BJ (cell line): Measurements from ENCODE around the gene TSACC. TPM values are rescaled to one million over a fixed set of nuclear protein-coding genes. Genes with fewer than 3 reads are reported as not detected.
"Not testable (repeated sequence)": the region's sequence is repeated elsewhere in the genome, so short reads cannot be mapped to it uniquely, and the experiment has no call there.

Source experiments
- CTCF ChIA-PET: fragments of 350-600 bp; formaldehyde crosslinking; extraction: SDS; loops from one replicate; lab custom pipeline; 2021; ENCODE audit warnings: antibody characterized with exemption, inconsistent platforms; lab: Yijun Ruan, JAX
- POLR2A ChIA-PET: fragments of 300-600 bp; sonication (Branson Sonifier 250); formaldehyde crosslinking; extraction: SDS; loops from one replicate; lab custom pipeline; 2021; ENCODE audit warnings: antibody characterized with exemption; lab: Charles Lee
- DNase-seq: peaks from one replicate; pipeline ENCODE4 v3.0.0-alpha.2; 2011; ENCODE audit warnings: low read depth
- H3K27me3 ChIP-seq: 2 replicates; pipeline ENCODE4 v1.6.0; 2011; ENCODE audit warnings: low read length; ENCODE audit not compliant: control insufficient read depth, insufficient read depth
- H3K36me3 ChIP-seq: 2 replicates; pipeline ENCODE4 v1.5.1; 2011; ENCODE audit warnings: low read length; ENCODE audit not compliant: control insufficient read depth, insufficient read depth
- H3K4me3 ChIP-seq: 2 replicates; pipeline ENCODE4 v1.5.1; 2011; ENCODE audit warnings: low read depth, mild to moderate bottlenecking, control low read depth, low read length
- CTCF ChIP-seq: IDR thresholded peaks from 2 replicates; pipeline ENCODE4 v1.5.1; 2011; ENCODE audit warnings: low read depth, mild to moderate bottlenecking, control low read depth, inconsistent platforms, low read length, moderate library complexity; ENCODE audit not compliant: insufficient read depth
- polyA plus RNA-seq: library from polyadenylated mRNA; depleted of rRNA; stranded (reverse); fragments of >200 nt; gene quantifications from 2 replicates; pipeline ENCODE4 v1.2.3, GENCODE V29; 2011

The TSACC gene
- polyA plus RNA-seq, 1 experiment = 0.52 TPM

- no peaks in the 10 kb centered on the region for H3K27me3 ChIP-seq
- H3K4me3 ChIP-seq = no peak overlapping the region
- peaks cover 3% of the 10 kb centered on the region for H3K36me3 ChIP-seq
- DNase-seq = no peak
- ChIA-PET POLR2A (no interaction called here), CTCF (interaction anchor here (0.7 to 3.3 kb wide), 5 partner anchors 9 to 23 kb away, joined by 3 to 13 read pairs (median 3); no protein-coding TSS in a partner anchor)
- TF ChIP-seq CTCF = 0 out of 2 replicates have a peak, but pooled peaks have one; percentile 15
Observed at GRCh38 chr1:156336242-156336641, 2.1 kb upstream of the TSACC start.

DNA sequence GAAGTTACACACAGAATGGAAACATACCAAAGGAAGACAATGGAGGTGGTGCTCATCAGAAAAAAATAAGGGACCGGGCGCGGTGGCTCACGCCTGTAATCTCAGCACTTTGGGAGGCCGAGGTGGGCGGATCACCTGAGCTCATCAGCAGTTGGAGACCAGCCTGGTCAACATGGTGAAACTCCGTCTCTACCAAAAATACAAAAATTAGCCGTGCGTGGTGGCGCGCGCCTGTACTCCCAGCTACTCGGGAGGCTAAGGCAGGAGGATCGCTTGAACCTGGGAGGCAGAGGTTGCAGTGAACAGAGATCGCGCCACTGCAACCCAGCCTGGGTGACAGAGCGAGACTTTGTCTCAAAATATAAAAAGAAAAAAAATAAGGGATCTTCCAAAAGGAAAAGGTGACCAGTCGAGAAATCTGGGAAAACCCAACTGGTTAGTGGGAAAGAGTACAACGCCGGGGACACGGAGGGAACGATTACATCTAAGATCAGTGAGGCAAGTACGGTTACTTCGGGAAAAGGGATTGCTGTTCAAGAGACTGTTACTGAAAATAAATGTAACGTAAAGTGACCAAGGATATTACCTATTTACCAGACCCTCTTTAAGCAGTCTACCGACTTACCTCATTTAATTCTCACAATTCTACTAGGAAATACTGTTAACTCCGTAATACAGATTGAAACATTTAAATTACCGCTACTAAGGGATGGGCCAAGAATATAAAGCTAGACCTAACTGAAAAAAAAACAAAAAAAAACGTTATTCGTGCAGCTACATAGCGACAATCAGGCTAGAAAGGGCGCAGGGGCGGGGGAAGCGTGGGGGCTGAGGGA is 1.1 kb upstream of the TSACC start:
- TF ChIP-seq CTCF = no peak
- CTCF ChIA-PET = interaction anchor here (0.9 to 1.4 kb wide), 4 partner anchors 9 to 21 kb away, joined by 3 to 4 read pairs (median 4); no protein-coding TSS in a partner anchor

DNA sequence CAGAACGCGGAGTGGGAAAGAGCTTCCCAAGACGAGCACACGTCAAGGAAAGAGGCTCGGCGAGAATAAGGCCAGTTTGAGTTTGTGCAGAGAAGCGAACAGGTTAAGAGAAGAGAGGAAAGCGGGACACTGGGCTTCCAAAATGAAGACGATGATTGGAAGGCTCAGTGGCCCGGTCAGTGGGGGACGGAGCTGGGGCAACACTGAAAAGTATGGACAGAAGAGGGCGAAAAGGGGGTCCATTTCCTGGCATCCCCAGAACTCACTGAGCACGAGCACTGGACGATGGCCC is 492 bp upstream of the TSACC start:
- no peak for DNase-seq
- CTCF ChIA-PET = interaction anchor here (0.9 to 1.4 kb wide), 2 partner anchors 14 to 21 kb away, joined by 4 read pairs; no protein-coding TSS in a partner anchor
- POLR2A ChIA-PET = no interaction called here
- H3K27me3 ChIP-seq = no peaks in the 10 kb centered on the region
- peak; percentile 26; the same call in 1 of the 2 replicates for TF ChIP-seq CTCF
- H3K36me3 ChIP-seq = peaks cover 3% of the 10 kb centered on the region
- H3K4me3 ChIP-seq = peak overlapping the region; percentile 91

More for the DNA sequence above, 1.1 kb upstream of the TSACC start:
- POLR2A ChIA-PET = no interaction called here
- DNase-seq = no peak
- Histone ChIP-seq H3K36me3 (peaks cover 3% of the 10 kb centered on the region), H3K27me3 (no peaks in the 10 kb centered on the region), H3K4me3 (peak overlapping the region; percentile 91)

- Histone ChIP-seq H3K36me3 (no peaks in the 10 kb centered on the region), H3K4me3 (no peak overlapping the region), H3K27me3 (no peaks in the 10 kb centered on the region; the same call in 1 of the 2 replicates)
- CTCF ChIA-PET = interaction anchor here (0.6 to 1.5 kb wide), 5 partner anchors 10 to 247 kb away, joined by 3 to 7 read pairs (median 4); no protein-coding TSS in a partner anchor
- no peak for TF ChIP-seq CTCF
- peak; percentile 9 for DNase-seq
- POLR2A ChIA-PET = no interaction called here
Observed at GRCh38 chr1:156342166-156342955, 4.0 kb downstream of the TSACC start.

DNA sequence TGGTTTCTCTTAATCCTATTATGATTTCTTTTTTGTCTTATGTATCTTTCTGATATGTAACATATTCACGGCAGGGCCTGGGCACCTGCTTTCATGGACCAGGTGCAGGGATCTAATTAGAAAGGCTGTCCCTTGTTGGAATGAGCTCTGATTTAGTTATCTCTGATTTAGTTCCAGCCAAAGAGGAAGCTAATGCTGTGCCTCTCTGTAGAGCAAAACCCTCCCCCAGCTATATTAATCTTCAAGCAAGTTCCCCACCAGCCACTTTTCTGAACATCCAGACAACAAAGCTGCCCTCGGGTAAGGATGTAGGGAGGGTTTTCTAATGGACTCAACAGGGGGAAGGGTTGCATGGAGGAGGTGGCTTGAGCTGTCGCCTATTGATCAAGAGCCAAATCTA is 6.1 kb downstream of the TSACC start:
- POLR2A ChIA-PET = no interaction called here
- no peak overlapping the region for H3K4me3 ChIP-seq
- no peak for DNase-seq

GRCh38 chr1:156346035-156346434 is 7.7 kb downstream of the TSACC start:
- POLR2A ChIA-PET, H3K36me3 ChIP-seq, H3K4me3 ChIP-seq, DNase-seq, H3K27me3 ChIP-seq: not testable (repeated sequence)
- CTCF ChIA-PET = interaction anchor here (0.6 to 3.0 kb wide), 5 partner anchors 10 to 110 kb away, joined by 3 to 28 read pairs (median 3); no protein-coding TSS in a partner anchor

More for the DNA sequence above, 6.1 kb downstream of the TSACC start:
- Histone ChIP-seq H3K36me3 (no peaks in the 10 kb centered on the region), H3K27me3 (no peaks in the 10 kb centered on the region; the same call in 1 of the 2 replicates)
- no peak for TF ChIP-seq CTCF
- CTCF ChIA-PET = interaction anchor here (1.0 to 1.6 kb wide), 4 partner anchors 9 to 315 kb away, joined by 3 read pairs; no protein-coding TSS in a partner anchor
